Dedifferentiated amniotic fluid mesenchymal stem cell (primary cell): ENCODE data around the gene KCNK15.
"Not testable (repeated sequence)": the region's sequence is repeated elsewhere in the genome, so short reads cannot be mapped to it uniquely, and the experiment has no call there.

ENCODE experiments used
- DNase-seq: peaks from one replicate; pipeline ENCODE4 v3.0.0-alpha.2; 2016; ENCODE audit errors: extremely low spot score

Gene KCNK15

DNA sequence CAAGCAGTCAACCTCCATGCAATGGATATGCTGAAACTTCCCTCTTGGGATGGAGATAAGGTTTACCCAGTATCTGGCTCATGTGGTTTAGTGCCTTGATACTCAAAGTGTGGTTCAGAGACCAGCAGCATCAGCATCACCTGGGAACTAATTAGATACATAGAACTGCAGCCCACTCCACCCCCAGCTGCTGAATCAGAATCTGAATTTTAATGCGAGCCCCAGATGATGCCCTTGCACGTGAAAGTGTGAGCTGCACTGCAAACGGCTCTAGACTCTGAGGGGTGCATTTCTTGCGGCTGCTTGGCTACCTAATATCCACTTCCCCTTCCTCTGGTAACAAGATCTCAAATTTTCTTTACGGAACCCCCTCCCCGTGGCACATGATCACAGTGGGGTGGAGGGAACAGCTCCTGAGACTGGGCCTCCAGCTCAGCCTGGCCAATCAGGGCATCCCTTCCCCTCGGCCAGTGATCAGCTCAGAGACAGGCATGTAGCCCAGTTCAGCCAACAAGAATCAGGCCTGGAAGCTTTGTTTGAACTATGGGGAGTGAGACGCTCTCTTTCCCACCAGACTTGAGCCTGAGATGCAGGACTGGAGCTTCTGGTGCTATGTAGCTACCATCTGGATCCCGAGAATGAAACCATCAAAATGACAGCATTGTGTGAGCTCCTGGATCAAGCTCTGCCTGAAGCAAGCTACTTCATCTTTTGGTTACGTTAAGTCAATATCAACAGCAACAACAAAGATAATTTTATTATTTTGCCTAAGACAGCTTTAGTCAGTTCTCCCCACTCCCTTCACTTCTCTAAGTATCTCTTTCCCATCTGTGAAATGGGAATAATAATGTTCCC is 12.8 kb downstream of the KCNK15 start:
- DNase-seq = no peak

DNA sequence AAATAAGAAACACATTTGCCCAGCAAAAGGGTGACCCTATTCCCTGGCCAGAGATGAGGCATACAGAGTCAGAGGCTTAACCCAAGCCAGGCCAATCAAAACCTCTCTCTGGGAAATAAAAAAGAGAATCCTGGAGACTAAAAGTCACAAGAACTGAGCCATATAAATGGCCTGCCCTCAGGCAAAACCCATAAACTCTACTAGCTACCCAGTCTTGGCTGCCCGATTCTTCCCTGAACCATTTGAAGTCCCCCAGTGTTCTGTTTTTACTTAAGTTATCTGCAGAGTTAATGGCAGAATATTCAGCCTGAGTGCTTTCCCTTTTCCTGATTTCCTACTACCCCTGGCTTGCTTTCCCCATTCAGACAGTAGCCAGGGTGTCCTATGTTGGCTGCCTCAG is 13.9 kb downstream of the KCNK15 start:
- DNase-seq = no peak

DNA sequence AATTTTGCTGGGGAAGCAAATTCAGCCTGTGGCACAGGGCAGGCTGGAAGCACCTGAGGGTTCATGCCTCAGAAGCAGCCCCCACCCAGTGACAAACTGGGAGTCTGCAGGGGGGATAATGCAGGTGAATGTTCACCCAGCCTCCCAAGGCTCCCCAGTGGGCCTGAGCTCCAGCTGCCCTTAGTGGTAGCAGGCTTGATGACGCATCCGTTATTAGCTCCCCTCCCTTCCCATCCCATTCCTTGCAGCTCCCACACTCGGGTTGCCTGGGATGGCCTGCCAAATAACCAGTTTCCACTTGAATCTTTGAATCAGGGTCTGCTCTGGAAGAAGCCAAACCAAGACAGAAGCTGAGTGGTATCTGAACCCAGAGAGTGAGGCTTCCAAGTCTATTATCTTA is 15.8 kb downstream of the KCNK15 start:
- no peak for DNase-seq

DNA sequence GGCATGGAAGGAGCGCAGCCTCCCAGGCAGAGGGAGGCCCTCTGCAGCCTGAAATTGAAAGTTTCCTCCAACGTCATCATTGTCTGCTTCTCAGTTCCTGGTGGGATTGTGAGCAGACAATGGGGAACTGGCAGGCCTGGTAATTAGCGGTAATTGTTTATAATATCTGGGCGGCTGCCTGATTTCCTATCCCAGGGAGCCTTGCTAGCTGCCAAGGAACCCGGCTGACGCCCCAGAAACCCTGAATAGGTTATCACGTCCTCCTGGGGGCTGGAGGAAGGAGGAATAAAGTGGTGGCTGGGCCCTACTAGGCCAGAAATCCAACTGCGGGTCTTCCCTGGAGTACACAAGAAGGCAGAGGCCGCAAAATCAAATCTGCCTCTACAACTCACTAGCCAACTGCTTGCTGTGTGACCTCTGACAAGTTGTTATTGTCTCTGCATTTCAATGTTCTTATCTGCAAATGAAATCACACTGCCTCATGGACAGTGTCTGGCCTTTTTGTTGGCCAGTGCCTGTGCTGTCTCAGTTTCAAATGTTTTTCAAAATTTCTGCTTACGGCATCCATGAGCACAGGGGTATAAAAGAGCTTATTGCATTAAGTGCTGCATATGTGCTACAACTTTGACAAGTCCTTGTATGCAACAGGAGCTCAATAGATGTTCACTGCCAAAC is 16.9 kb downstream of the KCNK15 start:
- DNase-seq = no peak

DNA sequence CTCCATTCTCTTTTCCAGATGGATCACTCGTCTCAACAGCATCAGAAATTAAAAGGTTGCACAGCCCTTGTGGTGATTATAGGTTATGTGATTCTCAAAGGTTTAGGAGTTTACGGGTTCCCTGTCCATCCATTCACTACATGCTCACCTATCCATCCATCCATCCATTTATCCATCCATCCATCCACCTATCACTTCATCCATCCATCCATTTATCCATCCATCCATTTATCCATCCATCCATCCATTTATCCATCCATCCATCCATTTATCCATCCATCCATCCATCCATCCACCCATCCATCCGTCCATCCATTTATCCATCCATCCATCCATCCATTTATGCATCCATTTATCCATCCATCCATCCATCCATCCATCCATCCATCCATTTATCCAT is 18.1 kb downstream of the KCNK15 start:
- DNase-seq = not testable (repeated sequence)

DNA sequence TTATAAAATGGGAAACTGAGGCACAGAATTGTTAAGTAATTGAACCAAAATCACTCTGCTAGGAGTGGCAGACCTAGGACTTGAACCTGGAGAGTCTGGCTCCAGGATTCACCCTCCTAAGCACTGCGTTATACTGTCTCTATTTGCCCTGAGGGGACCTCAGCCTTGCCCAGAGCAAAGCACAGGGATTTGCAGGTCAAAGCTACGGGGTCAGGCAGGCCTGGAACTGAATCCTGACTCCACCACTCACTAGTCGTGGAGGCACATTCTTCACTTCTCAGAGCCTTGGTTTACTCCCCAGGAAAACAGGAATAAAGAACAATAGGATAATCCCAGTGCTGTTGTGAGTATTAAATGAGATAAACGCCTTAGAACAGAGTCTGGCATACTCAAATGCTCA is 19.4 kb downstream of the KCNK15 start:
- no peak for DNase-seq

DNA sequence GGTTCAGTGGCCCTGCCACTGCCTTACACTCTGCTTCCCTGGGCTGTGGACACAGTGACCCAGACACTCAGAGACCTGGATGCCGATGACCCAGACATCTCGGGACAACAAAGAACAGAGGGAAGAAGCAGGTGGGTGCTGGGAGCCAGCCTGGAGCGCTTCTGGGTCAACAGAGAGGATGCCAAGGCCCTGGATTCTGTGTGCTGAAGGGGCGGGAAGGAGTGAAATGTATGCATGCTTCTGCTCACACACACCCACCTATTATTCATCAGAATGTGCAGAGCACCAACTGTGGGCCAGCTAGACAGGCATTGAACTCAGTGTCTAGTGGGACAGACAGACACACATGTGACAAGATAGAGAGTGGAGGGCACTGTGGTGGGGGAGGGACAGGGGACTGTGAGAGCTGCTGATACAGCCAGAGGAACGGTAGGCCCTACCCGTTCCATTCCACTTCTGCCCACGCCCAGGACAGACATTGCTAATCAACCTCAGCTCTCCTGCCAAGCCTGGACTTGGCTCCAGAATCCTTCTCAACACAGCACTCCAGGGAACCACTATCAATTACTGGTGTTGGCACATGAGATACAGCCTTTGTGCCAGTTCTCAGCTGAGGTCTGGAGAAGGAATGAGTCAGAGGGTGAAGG is 20.2 kb downstream of the KCNK15 start:
- no peak for DNase-seq

DNA sequence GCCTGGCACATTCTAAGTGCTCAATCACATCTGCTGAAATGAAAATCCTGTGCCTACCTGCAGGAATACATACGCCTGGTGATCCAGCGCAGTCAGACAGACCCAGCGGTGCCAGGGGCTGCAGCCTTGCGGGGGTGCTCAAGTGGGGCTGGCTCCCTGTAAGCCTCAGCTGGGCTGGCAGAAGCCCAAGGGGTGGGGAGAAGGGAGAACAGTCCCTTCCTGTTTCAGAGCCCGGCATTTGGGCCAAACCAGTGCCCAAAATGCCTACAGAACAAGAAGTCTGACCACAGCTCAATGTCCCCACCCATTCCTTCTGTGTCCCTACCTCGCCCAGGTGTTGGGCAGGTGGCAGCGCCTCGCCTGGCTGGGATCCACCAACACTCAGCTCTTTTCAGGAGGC is 22.6 kb downstream of the KCNK15 start:
- no peak for DNase-seq

DNA sequence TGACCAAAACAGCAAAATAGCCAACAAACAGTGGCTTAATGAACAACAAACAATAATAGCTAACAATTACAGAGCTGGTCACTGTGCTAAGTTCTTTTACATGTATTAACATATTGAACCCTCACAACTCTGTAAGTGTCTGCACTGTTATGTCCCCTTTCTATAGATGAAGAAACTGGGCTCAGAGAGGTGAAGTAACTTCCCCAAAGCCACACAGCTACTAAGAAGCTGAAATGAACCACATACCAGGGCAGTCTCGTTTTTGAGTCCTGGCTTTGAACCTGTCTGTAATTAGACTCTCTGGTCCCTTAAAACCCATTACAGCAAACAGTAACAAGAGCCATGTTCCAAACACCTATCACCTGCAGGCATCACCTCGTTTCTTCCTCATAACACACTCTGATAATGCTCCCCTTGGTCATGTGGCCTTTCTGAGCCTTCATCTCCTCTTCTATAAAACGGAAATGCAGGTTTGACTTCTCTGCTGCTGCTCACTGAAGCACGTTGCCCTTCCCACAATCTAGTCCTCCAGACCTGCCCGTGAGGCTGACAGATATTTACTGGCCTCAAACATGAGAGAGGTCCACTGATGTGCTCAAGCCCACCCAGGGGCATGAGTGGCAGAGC is 23.3 kb downstream of the KCNK15 start:
- no peak for DNase-seq

DNA sequence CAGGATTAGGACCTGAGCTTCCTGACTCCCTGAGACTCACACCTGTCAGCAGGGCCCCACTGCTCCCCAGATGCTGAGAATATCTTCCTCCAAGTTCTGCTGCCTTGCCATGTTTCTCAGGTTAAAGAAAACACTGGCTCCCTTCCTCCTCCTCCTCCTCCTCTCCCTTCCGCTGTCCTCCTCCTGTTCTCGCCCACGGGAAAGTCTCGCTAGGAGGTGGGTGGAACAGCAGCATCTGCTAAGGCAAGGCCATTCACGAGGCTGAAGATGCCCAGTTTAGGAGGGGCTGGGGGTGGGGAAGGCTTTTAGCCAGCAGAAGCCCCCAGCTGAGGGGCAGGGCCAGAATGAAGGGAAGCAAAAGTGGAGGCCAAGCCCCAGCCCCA is 23.8 kb downstream of the KCNK15 start:
- no peak for DNase-seq

DNA sequence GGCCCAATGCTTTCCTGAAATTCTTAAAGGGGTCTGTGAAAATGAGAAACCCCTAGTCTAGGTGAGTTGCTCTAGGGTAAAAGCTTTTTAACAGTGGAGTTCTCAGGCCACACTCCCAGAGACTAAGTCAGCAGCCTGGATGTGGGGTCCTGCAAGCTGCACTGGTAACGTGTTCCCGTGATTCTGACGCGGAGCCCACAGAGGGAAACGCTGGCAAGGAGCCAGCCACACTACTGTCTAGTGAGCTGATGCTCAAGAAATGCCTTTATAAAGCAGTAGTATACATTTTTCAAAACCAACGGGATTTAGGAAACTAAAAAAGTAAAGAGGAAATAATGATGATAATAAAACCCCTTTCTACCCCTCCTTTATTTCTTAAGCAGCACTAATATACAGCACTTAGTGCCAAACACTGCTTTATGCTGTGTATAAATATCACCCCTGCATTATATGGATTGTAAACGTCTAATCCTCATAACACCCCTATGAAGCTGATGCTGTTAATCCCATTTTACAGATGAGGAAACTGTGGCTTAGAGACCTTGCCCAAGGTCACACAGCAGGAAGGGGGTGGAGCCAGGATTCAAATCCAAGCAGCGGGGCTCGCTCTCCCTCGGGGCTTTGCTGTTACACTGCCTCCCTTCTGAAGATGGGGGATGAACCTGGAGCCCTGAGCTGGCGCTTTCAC is 25.0 kb downstream of the KCNK15 start:
- no peak for DNase-seq

DNA sequence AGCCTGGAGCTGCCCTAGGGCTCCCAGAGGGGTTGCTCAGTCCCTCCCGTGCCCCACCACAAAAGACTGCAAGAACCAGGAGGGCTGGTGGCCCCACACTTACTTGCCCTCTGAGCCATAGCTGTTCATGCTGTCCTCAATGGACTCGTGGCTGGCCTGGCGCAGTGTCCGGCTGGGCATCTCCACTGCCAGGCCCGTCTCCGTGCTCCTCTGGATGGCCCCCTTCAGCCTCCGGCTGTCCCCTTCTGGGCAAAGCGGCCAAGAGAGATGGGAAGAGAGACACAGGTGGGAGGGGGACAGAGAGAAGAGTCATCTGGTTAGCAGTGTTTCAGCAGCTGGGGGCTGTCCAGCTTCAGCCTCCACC is 25.5 kb downstream of the KCNK15 start:
- no peak for DNase-seq

DNA sequence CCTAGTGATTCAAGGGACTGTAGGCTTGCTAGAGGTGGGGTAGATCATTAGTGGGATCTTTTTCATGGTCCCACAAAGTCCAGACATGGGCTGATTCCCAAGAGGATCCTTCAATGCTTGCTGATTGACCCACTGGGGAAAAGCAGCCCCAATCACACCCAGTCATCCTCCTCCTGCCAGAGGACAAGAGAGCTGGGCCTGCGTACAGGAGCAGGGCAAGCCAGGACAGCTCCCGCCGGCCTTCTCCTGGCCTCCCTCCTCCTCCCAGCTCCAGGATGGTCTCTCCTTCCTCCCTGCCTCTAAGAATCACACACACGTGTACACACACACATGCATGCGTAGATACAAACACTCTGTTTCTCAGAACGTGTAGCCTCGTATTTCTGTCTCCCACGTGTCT is 27.0 kb downstream of the KCNK15 start:
- DNase-seq = no peak

DNA sequence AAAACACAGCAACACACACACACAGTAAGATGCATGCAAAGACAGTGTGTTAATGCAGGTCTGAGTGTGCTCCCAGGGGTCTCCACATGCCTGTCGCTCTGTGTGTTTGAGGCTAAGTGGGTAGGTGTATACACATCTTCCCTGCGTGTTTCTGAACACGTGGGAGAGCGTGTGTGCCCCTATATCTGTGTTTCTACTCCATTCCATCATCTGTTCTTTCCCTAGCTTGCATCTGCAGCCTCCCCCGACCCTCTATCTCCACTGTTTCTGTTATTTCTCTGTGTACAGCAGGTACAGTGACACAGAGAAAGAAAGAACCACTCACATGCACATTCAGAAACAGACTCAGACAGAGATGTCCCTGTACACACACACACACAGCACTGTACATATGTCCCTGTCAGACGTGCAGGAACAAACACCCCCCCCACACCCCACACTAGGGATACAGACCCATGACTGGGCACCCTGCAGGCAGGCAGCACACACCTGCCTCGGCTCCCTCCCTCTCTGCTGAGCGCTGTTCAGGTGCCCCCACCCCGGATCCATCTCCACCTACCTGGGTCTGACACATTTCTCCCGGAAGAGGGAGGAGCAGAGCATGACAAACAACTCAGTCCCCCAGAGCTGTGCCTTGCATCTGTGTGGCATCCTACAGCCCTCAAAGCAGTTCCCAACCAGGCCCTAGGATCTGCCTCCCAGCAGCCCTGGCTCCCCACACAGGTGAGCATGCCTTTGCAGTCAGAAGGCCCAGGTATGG is 27.6 kb downstream of the KCNK15 start:
- no peak for DNase-seq

DNA sequence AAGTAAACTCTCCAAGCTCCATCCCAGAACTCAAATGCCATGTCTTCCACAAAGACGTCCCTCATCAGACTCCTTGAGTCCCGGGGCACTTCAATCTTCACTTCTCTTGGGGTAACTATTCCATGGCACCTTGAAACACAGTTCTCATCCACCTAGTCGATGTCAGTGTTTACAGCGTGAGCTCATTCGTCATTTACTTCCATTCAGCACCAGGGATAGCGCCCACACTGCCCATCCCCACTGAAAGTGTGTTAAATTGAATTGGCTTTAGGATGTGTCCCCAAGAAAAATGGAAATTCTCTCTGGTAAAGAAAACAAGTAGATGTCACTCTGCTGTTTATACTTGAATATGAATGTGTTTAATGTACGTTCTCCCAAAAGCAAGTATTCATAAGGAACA is 31.3 kb downstream of the KCNK15 start:
- DNase-seq = no peak

DNA sequence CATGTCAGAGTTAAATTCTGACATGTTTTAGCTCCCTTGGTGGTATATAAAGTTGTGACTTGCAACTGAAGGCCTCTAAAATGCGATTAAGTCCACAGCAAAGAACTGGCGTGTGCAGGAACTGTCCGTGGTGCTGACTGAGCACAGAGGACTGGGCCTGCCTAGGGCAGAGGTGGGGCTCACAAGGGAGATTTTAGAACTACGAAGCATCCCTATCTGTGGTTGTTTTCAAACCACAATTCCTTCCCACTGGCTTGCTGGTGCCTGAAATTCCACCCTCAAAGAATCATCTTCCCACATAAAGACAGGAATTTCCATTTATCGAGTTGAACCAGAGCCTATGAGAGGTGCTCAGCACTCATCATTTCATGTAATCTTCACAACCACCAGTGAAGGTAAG is 34.6 kb downstream of the KCNK15 start:
- peak; percentile 33 for DNase-seq

DNA sequence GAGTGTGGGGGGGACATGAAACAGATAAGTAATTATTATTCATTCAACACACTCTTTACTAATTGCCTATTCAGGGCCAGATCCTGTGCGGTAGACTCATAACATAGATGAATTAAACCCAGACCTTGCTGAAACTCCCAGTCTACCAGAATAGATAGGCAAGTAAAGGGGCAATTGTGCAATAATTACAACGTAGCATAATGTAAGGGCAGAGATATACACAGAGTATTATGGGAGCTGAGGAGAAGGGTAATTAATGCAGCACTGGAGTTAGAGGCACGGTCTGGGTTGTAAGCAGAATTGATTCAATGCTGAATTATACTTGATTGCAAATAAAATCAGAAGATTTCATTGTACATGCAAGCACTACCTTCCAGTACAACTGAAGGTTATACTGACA is 35.5 kb downstream of the KCNK15 start:
- DNase-seq = no peak

DNA sequence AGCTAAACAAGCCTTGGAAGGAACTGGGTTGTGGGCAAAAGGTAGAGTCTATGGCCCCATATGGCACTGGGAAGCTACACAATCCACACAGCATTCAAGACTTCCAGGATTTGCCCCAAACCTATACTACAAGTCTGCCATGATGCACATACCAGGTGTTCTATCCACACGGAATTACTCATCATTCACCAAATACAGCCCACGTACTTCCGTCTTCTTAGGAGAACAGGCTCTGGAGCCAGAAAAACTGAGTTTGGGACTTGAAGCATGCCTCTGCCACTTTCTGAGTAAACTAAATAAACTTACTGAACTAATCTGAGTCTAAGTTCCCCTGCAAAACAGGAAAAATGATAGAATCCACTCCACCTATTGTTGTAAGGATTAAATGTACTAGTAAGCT is 36.1 kb downstream of the KCNK15 start:
- no peak for DNase-seq

DNA sequence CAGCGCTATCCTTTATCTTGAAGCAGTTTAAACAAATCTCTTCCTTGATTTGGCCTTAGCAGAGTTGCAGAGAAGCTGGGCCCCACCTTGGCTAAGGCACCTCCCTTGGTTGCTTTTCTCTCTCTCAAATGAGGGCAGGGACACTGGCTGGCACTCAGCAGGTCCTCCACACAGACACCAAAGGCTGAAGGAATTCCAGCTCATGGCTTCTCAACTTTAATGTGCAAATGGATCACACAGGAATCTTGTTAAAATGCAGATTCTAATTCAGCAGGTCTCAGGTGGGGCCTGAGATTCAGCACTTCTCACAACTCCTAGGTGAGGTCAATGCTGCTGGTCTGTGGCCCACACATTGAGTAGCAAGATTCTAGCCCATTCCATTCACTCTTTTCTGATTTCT is 39.0 kb downstream of the KCNK15 start:
- DNase-seq = no peak

DNA sequence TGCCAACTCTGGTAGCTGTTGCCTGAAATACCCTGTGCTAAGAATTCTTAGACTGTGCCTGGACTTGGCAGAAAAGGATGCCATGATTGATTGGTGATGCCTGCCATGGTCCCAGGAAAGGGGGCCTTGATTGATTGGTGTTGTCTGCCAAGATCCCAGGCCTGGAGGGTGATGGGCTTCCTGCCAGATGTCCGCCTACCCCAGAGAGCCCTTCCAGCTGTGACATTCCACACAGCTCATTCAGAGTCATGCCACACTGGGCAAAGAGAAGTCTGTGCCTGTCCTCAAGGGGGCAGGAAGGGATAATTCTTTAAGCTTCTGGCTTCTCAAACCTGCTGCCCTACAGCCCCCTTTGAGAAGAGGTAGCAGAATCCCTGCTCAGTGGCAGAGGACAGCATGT is 40.1 kb downstream of the KCNK15 start:
- DNase-seq = no peak

DNA sequence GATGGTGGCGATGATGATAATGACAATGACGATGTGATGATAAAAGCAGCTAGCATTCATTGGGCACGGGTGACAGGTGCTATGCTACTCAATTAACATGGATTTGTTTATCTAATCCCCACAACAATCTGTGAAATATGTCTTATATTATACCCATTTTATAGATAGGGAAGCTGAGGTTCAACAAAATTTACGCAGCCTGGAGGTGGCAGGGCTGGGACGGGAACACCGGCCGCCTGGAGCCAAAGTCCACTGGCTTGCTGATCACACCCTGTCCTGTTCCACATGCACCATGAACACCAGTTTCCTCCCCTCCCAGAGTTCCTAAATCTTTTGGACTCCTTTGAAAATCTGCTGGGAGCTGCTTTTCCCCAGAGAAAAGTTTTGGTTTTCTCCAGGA is 41.6 kb downstream of the KCNK15 start:
- DNase-seq = no peak
